ENCODE data around the gene PGBD5.

Gene PGBD5

DNA sequence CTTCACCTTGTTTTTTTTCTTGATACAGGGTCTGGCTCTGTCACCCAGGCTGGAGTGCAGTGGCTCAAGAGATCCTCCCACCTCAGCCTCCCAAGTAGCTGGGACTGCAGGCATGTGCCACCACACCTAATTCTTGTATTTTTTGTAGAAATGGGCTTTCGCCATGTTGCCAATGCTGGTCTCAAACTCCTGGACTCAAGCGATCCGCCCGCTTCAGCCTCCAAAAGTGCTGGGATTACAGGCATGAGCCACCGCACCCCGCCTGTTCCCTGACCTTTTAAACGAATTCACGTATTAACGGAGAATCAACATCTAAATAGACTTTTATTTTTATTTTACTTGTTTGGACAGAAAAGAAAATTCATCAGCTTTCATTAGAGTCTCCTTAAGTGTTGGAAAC lies 104.8 kb downstream of the PGBD5 start:
- Histone ChIP-seq H3K79me2 (ENCODE audit: low read length) (no peaks in the 10 kb centered on the region), H3K36me3 (replicated peaks; ENCODE audit: low read depth, low read length) (no peaks in the 10 kb centered on the region), H2AFZ (ENCODE audit: low read depth, low read length) (no peak overlapping the region), H3K4me1 (ENCODE audit: low read length) (no peaks in the 10 kb centered on the region), H3K27ac (ENCODE audit: low read length) (no peak overlapping the region), H3K27me3 (ENCODE audit: low read depth, low read length) (no peaks in the 10 kb centered on the region), H3K9me3 (ENCODE audit: insufficient read depth, low read length) (no peaks in the 10 kb centered on the region), H3K4me3 (ENCODE audit: low read length) (no peak overlapping the region), H4K20me1 (ENCODE audit: insufficient read depth, low read length) (no peaks in the 10 kb centered on the region), H3K9ac (ENCODE audit: low read length) (no peak overlapping the region), H3K4me2 (ENCODE audit: low read length) (no peak overlapping the region)
- TF ChIP-seq EZH2phosphoT487 (IDR thresholded peaks at IDR 0.05; ENCODE audit: low read depth), result no peak
- no peak for TF ChIP-seq CTCF (IDR thresholded peaks at IDR 0.05; ENCODE audit: low read depth, low read length)

DNA sequence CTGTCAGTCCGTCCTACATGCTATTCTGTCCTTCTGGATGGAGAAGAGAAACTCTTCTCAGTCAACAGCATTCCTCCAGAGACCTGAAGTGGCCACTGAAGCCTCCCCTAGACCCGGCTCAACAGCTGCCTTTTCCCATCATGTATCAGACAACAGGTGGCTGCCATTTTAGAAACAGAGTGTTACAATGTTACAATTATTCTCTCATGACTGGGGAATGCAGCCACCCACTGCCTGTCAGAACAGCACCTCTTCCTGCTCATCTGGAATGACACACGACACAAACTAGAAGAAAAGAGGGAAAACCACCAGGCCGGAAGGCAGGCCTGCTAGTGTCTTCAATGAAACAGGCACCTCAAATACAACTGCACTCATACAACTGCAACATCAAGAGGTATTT lies 105.3 kb downstream of the PGBD5 start:
- Histone ChIP-seq H2AFZ (ENCODE audit: low read depth, low read length) (no peak overlapping the region), H3K4me1 (ENCODE audit: low read length) (no peaks in the 10 kb centered on the region), H3K79me2 (ENCODE audit: low read length) (no peaks in the 10 kb centered on the region), H3K27ac (ENCODE audit: low read length) (no peak overlapping the region), H3K4me2 (ENCODE audit: low read length) (no peak overlapping the region), H3K27me3 (ENCODE audit: low read depth, low read length) (no peaks in the 10 kb centered on the region), H3K4me3 (ENCODE audit: low read length) (no peak overlapping the region), H4K20me1 (ENCODE audit: insufficient read depth, low read length) (no peaks in the 10 kb centered on the region), H3K9me3 (ENCODE audit: insufficient read depth, low read length) (no peaks in the 10 kb centered on the region), H3K9ac (ENCODE audit: low read length) (no peak overlapping the region), H3K36me3 (replicated peaks; ENCODE audit: low read depth, low read length) (no peaks in the 10 kb centered on the region)
- no peak for TF ChIP-seq CTCF (IDR thresholded peaks at IDR 0.05; ENCODE audit: low read depth, low read length)
- no peak for TF ChIP-seq EZH2phosphoT487 (IDR thresholded peaks at IDR 0.05; ENCODE audit: low read depth)

DNA sequence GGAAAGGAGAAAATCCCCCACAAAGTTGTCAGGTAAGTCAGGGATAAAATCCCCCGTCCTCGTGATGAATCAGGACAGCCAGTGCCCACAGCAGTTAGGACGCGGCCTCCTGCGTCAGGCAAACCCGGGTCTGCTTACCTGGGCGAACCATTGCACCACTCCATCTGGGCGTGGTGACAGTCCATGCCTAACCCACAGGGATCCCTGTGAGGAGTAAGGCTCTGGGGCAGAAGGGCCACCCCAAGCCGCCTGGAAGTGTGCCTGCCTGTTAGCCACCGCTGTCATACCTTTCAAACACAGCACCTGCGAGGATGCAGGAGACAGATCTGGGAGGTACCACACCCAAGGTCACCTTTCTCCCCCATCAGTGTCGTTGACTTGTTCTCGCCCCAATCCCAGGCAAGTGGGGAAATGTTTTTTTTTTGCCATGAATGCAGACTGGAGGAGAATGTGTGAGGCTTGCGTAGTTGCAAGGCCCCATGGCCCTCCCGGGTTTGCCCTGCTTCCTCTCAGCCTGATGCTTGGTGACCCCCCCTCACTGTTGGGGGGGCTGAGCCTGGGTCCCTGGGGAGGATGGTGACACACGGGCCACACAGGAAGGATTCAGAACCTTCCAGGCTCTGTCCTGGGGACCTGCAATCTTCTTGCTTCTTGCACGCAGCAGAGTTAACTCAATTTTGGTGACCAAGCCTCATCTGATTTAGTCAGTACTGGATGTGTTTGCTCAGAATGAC lies 107.0 kb downstream of the PGBD5 start:
- TF ChIP-seq EZH2phosphoT487 (IDR thresholded peaks at IDR 0.05; ENCODE audit: low read depth), result no peak
- no peak for TF ChIP-seq CTCF (IDR thresholded peaks at IDR 0.05; ENCODE audit: low read depth, low read length)
- H3K27me3 ChIP-seq (ENCODE audit: low read depth, low read length), result no peaks in the 10 kb centered on the region
- no peak overlapping the region for H3K4me3 ChIP-seq (ENCODE audit: low read length)
- no peaks in the 10 kb centered on the region for H4K20me1 ChIP-seq (ENCODE audit: insufficient read depth, low read length)
- H3K36me3 ChIP-seq (replicated peaks; ENCODE audit: low read depth, low read length), result no peaks in the 10 kb centered on the region
- H3K4me2 ChIP-seq (ENCODE audit: low read length), result no peak overlapping the region
- H3K4me1 ChIP-seq (ENCODE audit: low read length), result no peaks in the 10 kb centered on the region
- no peak overlapping the region for H3K9ac ChIP-seq (ENCODE audit: low read length)
- H3K79me2 ChIP-seq (ENCODE audit: low read length), result no peaks in the 10 kb centered on the region
- H2AFZ ChIP-seq (ENCODE audit: low read depth, low read length), result no peak overlapping the region
- H3K27ac ChIP-seq (ENCODE audit: low read length), result no peak overlapping the region
- no peaks in the 10 kb centered on the region for H3K9me3 ChIP-seq (ENCODE audit: insufficient read depth, low read length)

DNA sequence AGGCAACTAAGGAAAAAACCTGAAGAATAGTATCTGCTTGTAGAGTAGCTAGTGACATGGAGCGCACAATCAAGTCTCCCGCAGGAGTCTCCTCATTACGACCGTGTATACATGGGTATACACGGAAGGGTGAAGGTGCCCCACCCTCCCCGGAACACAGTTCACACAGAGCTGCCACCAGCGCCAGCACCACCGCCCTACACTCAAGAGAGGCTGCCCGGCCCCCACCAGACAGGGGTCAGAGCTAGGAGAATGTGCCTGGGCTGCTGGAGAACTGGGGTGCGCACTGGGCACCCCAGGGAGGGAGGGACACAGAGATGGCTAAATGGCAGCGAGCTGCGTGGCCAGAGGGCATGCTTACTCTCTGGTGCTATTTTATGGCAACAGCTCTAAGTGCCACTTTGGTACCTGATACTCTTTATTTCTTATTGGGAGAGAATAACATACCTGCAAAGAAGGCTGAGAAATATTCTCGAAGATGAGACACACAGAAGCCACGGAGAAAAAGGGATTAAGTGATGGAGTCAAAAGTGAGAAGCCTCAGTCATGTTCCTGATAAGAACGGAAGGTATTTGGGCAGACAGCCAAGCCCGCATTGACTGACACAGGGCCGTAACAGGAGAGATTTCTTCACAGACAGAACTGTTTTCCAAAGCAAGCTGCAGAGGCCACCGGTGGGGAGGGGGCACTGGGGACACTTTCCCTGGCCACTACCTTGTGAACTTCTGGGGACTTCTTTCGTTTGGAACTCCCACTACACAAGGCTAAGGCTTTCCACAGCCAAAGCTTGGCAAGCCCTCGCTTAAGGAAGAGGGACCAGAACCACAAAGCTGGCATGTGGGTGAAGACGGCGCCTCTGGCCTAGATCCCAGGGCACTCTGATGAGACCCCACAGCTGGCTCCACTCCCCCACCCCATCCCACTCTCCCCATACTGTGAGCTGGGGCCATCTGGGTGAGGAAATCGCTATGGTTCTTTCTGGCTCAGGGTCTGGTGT lies 108.0 kb downstream of the PGBD5 start:
- H4K20me1 ChIP-seq (ENCODE audit: insufficient read depth, low read length), result no peaks in the 10 kb centered on the region
- H3K36me3 ChIP-seq (replicated peaks; ENCODE audit: low read depth, low read length), result no peaks in the 10 kb centered on the region
- no peak overlapping the region for H3K27ac ChIP-seq (ENCODE audit: low read length)
- H3K79me2 ChIP-seq (ENCODE audit: low read length), result no peaks in the 10 kb centered on the region
- TF ChIP-seq CTCF (IDR thresholded peaks at IDR 0.05; ENCODE audit: low read depth, low read length) (no peak), EZH2phosphoT487 (IDR thresholded peaks at IDR 0.05; ENCODE audit: low read depth) (no peak)
- H3K4me3 ChIP-seq (ENCODE audit: low read length), result no peak overlapping the region
- no peak overlapping the region for H3K9ac ChIP-seq (ENCODE audit: low read length)
- no peak overlapping the region for H2AFZ ChIP-seq (ENCODE audit: low read depth, low read length)
- 0 out of 2 replicates have a peak, but pooled peaks cover under 1% of the 10 kb centered on the region for H3K27me3 ChIP-seq (ENCODE audit: low read depth, low read length)
- H3K9me3 ChIP-seq (ENCODE audit: insufficient read depth, low read length), result no peaks in the 10 kb centered on the region
- H3K4me2 ChIP-seq (ENCODE audit: low read length), result no peak overlapping the region
- H3K4me1 ChIP-seq (ENCODE audit: low read length), result no peaks in the 10 kb centered on the region
